ENCODE results near the gene MCHR1. TPM values are rescaled to one million over a fixed set of nuclear protein-coding genes. Genes with fewer than 3 reads are reported as not detected.

Gene MCHR1
- total RNA-seq, 1 experiment from 2014 or later: not detected

DNA sequence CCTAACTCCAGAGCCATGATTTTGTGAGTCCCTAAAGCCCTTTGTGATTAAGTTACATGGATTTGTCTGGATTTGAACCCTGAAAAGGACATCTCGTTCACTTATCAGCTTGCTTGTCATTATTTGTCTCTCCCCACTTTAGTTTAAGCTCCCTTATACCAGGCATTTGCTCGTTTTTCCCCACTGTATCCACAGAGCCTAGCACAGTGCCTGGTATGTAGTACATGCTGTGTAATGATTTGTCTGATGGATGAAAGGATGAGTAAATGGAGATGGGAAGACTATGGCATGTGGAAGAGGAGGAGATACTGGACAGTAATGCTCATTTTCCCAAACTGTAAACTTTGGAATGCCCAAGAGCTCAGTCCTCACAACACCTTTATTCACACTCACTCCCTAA is 9.2 kb upstream of the MCHR1 start:
- Histone ChIP-seq H3K4me1 (ENCODE audit: insufficient read depth, low read length, poor library complexity, severe bottlenecking) (no peaks in the 10 kb centered on the region), H3K4me3 (ENCODE audit: low read depth, low read length, poor library complexity, severe bottlenecking) (no peak overlapping the region), H3K36me3 (ENCODE audit: insufficient read depth, low read length, poor library complexity, severe bottlenecking) (no peaks in the 10 kb centered on the region), H3K27ac (ENCODE audit: low read depth, low read length, poor library complexity, severe bottlenecking) (no peak overlapping the region), H3K9me3 (ENCODE audit: low read depth, low read length, poor library complexity, severe bottlenecking) (no peaks in the 10 kb centered on the region), H3K27me3 (replicated peaks; ENCODE audit: insufficient read depth, low read depth, low read length, poor library complexity) (no peaks in the 10 kb centered on the region)
- ChIA-PET POLR2A (ENCODE audit: low non-redundant PET) (no interaction called here), CTCF (interaction anchor here (0.5 kb wide), 1 partner anchor 36 kb away, joined by 3 read pairs; no protein-coding TSS in a partner anchor)
- intact Hi-C loops (cut with micrococcal nuclease; ENCODE audit: unreplicated experiment): no loop called here
- DNase-seq (ENCODE audit: low spot score): no peak
- TF ChIP-seq EZH2 (IDR thresholded peaks at IDR 0.05; ENCODE audit: borderline replicate concordance, low read depth, low read length, poor library complexity, severe bottlenecking): no peak
- TF ChIP-seq CTCF (conservative IDR thresholded peaks at IDR 0.05; ENCODE audit: low read depth, low read length): no peak
- BruUV-seq (replicated peaks): no TSS peak

DNA sequence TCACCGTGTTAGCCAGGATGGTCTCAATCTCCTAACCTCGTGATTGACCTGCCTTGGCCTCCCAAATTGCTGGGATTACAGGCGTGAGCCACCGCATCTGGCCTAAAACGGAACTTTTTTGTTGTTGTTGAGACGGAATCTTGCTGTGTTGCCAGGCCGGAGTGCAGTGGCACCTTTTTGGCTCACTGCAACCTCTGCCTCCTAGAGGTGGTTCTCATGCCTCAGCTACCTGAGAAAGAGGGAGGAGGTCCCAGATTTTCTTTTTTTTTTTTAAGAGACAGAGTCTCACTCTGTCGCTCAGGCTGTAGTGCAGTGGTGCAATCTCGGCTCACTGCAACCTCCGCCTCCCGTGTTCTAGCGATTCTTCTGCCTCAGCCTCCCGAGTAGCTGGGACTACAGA is 7.9 kb upstream of the MCHR1 start:
- ChIA-PET CTCF (no interaction called here), POLR2A (ENCODE audit: low non-redundant PET) (no interaction called here)
- H3K4me3 ChIP-seq (ENCODE audit: low read depth, low read length, poor library complexity, severe bottlenecking): no peak overlapping the region
- TF ChIP-seq EZH2 (IDR thresholded peaks at IDR 0.05; ENCODE audit: borderline replicate concordance, low read depth, low read length, poor library complexity, severe bottlenecking) (no peak), CTCF (conservative IDR thresholded peaks at IDR 0.05; ENCODE audit: low read depth, low read length) (no peak)
- DNase-seq (ENCODE audit: low spot score): no peak
- H3K9me3 ChIP-seq (ENCODE audit: low read depth, low read length, poor library complexity, severe bottlenecking): no peaks in the 10 kb centered on the region
- intact Hi-C loops (cut with micrococcal nuclease; ENCODE audit: unreplicated experiment): no loop called here
- no TSS peak for BruUV-seq (replicated peaks)
- no peak overlapping the region for H3K27ac ChIP-seq (ENCODE audit: low read depth, low read length, poor library complexity, severe bottlenecking)
- no peaks in the 10 kb centered on the region for H3K27me3 ChIP-seq (replicated peaks; ENCODE audit: insufficient read depth, low read depth, low read length, poor library complexity)
- no peaks in the 10 kb centered on the region for H3K36me3 ChIP-seq (ENCODE audit: insufficient read depth, low read length, poor library complexity, severe bottlenecking)
- no peaks in the 10 kb centered on the region for H3K4me1 ChIP-seq (ENCODE audit: insufficient read depth, low read length, poor library complexity, severe bottlenecking)

DNA sequence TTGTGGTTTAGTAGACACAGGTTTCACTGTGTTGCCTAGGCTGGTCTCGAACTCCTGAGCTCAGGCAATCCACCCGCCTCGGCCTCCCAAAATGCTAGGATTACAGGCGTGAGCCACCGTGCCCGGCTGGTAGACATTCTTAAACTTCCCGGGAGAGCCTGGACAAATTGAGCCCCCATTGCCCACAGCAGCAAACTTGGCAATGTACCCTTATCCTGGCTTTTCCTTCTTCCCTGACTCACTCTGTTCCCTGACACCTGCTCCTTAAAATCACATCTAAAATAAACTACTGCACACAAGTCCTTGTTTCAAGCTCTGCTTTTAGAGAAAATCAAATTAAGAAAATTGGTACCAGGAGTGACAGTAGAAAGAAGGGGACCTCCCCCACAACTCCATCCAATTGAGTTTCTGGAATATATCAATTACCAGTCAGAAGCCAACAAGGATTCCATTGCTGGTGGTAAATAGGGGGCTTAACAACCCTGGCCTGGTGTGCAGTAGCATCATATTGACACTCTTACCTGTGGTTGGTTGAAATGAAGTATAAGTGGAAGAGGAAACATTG is 7.4 kb upstream of the MCHR1 start:
- intact Hi-C loops (cut with micrococcal nuclease; ENCODE audit: unreplicated experiment): no loop called here
- Histone ChIP-seq H3K27ac (ENCODE audit: low read depth, low read length, poor library complexity, severe bottlenecking) (no peak overlapping the region), H3K27me3 (replicated peaks; ENCODE audit: insufficient read depth, low read depth, low read length, poor library complexity) (no peaks in the 10 kb centered on the region), H3K36me3 (ENCODE audit: insufficient read depth, low read length, poor library complexity, severe bottlenecking) (no peaks in the 10 kb centered on the region), H3K4me1 (ENCODE audit: insufficient read depth, low read length, poor library complexity, severe bottlenecking) (no peaks in the 10 kb centered on the region), H3K9me3 (ENCODE audit: low read depth, low read length, poor library complexity, severe bottlenecking) (no peaks in the 10 kb centered on the region), H3K4me3 (ENCODE audit: low read depth, low read length, poor library complexity, severe bottlenecking) (no peak overlapping the region)
- POLR2A ChIA-PET (ENCODE audit: low non-redundant PET): no interaction called here
- no TSS peak for BruUV-seq (replicated peaks)
- no peak for DNase-seq (ENCODE audit: low spot score)
- no peak for TF ChIP-seq EZH2 (IDR thresholded peaks at IDR 0.05; ENCODE audit: borderline replicate concordance, low read depth, low read length, poor library complexity, severe bottlenecking)
- no peak for TF ChIP-seq CTCF (conservative IDR thresholded peaks at IDR 0.05; ENCODE audit: low read depth, low read length)
- CTCF ChIA-PET: no interaction called here
